HepG2 (cell line): ENCODE results near the gene NACC2. TPM values are rescaled to one million over a fixed set of nuclear protein-coding genes. Genes with fewer than 3 reads are reported as not detected.
A peak's percentile ranks its signal among the peaks of the same experiment; 100 is the strongest.

ENCODE experiments used
- ATF6 ChIP-seq: sonication (generic); formaldehyde crosslinking; conservative IDR thresholded peaks from 2 replicates; pipeline ENCODE4 v1.4.0; 2020; ENCODE audit warnings: missing genetic modification reagents
- CERS6 ChIP-seq: sonication (generic); formaldehyde crosslinking; IDR thresholded peaks from 2 replicates; pipeline ENCODE4 v1.5.0; 2020; ENCODE audit warnings: missing genetic modification reagents
- CREB1 ChIP-seq, 2 experiments: fragments of 450-650 bp in 1 of 2; IDR thresholded peaks; 2 replicates each; pipeline ENCODE4 v1.6.1; 2016 to 2017; ENCODE audit warnings: control low read depth in 1 of 2, mild to moderate bottlenecking in 1 of 2, missing compliant biosample characterization in 1 of 2, missing genetic modification characterization in 1 of 2
- ELF3 ChIP-seq: IDR thresholded peaks from 2 replicates; pipeline ENCODE4 v1.6.1; 2016; ENCODE audit warnings: missing genetic modification reagents, missing compliant biosample characterization
- FOXP1 ChIP-seq, 2 experiments: fragments of 450-650 bp in 1 of 2; IDR thresholded peaks; 2 replicates each; pipeline ENCODE4 v1.6.1; 2017 to 2018; ENCODE audit warnings: antibody characterized with exemption in 1 of 2
- KAT8 ChIP-seq: IDR thresholded peaks from 2 replicates; pipeline ENCODE4 v1.6.1; 2016; ENCODE audit warnings: missing genetic modification reagents, missing compliant biosample characterization
- MTF2 ChIP-seq: sonication (generic); formaldehyde crosslinking; IDR thresholded peaks from 2 replicates; pipeline ENCODE4 v1.5.0; 2020; ENCODE audit warnings: missing genetic modification reagents, borderline replicate concordance
- MZF1 ChIP-seq: sonication (generic); formaldehyde crosslinking; IDR thresholded peaks from 2 replicates; pipeline ENCODE4 v1.8.1; 2023; ENCODE audit warnings: mild to moderate bottlenecking, missing genetic modification reagents, borderline replicate concordance
- PHB2 ChIP-seq: fragments of 450-650 bp; IDR thresholded peaks from 2 replicates; pipeline ENCODE4 v1.6.1; 2018; ENCODE audit not compliant: partially characterized antibody
- PRPF4 ChIP-seq: fragments of 200-400 bp; formaldehyde crosslinking; IDR thresholded peaks from 2 replicates; pipeline ENCODE4 v1.6.1; 2016; ENCODE audit warnings: low read length, low read depth; ENCODE audit not compliant: poor library complexity, severe bottlenecking
- RBAK ChIP-seq: sonication (generic); formaldehyde crosslinking; IDR thresholded peaks from 2 replicates; pipeline ENCODE4 v1.5.1; 2020; ENCODE audit warnings: mild to moderate bottlenecking, missing genetic modification reagents
- TCF7L2 ChIP-seq: IDR thresholded peaks from 2 replicates; pipeline ENCODE4 v1.6.1; 2011; ENCODE audit warnings: mild to moderate bottlenecking, low read depth, low read length, moderate library complexity
- TFAP4 ChIP-seq: sonication (generic); IDR thresholded peaks from 2 replicates; pipeline ENCODE4 v1.6.1; 2016; ENCODE audit warnings: low read depth, borderline replicate concordance
- ZBTB49 ChIP-seq: sonication (generic); formaldehyde crosslinking; IDR thresholded peaks from 2 replicates; pipeline ENCODE4 v1.4.0; 2020; ENCODE audit warnings: missing genetic modification reagents, borderline replicate concordance
- ZBTB8A ChIP-seq: sonication (generic); formaldehyde crosslinking; IDR thresholded peaks from 2 replicates; pipeline ENCODE4 v1.4.0; 2020; ENCODE audit warnings: mild to moderate bottlenecking, low read depth, missing genetic modification reagents, borderline replicate concordance
- ZNF558 ChIP-seq: sonication (generic); formaldehyde crosslinking; IDR thresholded peaks from 2 replicates; pipeline ENCODE4 v1.9.0; 2022; ENCODE audit warnings: mild to moderate bottlenecking, missing genetic modification reagents, borderline replicate concordance
- ZNF687 ChIP-seq: sonication (generic); formaldehyde crosslinking; IDR thresholded peaks from 2 replicates; pipeline ENCODE4 v1.5.1; 2020; ENCODE audit warnings: mild to moderate bottlenecking, missing genetic modification reagents, moderate library complexity
- polyA plus RNA-seq, 8 experiments: library from polyadenylated mRNA; depleted of rRNA in 3 of 8; stranded (reverse) in 7 of 8; unstranded in 1 of 8; fragments of >200 nt; fragmentation: Illumina TruSeq in 4 of 8; extraction: Trizol in 4 of 8; gene quantifications; 2 replicates each; pipeline versions ENCODE4 v1.2.1 to v1.2.3, GENCODE V29; 2011 to 2016; ENCODE audit warnings: low read depth in 4 of 8, missing spikeins in 1 of 8, mixed read lengths in 1 of 8; ENCODE audit not compliant: insufficient read depth in 1 of 8
- total RNA-seq, 5 experiments: library from RNA; depleted of rRNA; stranded (reverse); fragments of >200 nt; fragmentation: Illumina TruSeq; extraction: Trizol; gene quantifications; 2 replicates each; pipeline ENCODE4 v1.2.3, GENCODE V29; 2016; ENCODE audit warnings: low read depth in 1 of 5

NACC2 gene
- total and polyA plus RNA-seq, 2 of the 13 experiments (the other 11 are each of a cell fraction or from before 2014, with no cell fraction given) = 5.9 to 12.3 TPM

GRCh38 chr9:136093995-136094881 is 851 bp downstream of the NACC2 start (continued):
- TF ChIP-seq FOXP1 (IDR thresholded peaks at IDR 0.05) (no peak), FOXP1 (CRISPR knock-in tag; IDR thresholded peaks at IDR 0.05) (0 out of 2 replicates have a peak, but pooled peaks have one; percentile 4), PRPF4 (no peak), MZF1 (CRISPR knock-in tag) (0 out of 2 replicates have a peak, but pooled peaks have one; percentile 45), RBAK (CRISPR knock-in tag) (no peak), CREB1 (IDR thresholded peaks at IDR 0.05) (no peak), CREB1 (CRISPR knock-in tag; IDR thresholded peaks at IDR 0.05) (no peak), ZBTB49 (CRISPR knock-in tag) (no peak), PHB2 (no peak), ATF6 (CRISPR knock-in tag) (0 out of 2 replicates have a peak, but pooled peaks have one; percentile 12), MTF2 (CRISPR knock-in tag) (no peak), TCF7L2 (no peak), ZNF687 (CRISPR knock-in tag) (peak; percentile 91), KAT8 (CRISPR knock-in tag) (no peak), CERS6 (CRISPR knock-in tag) (no peak), ZNF558 (CRISPR knock-in tag) (peak; percentile 87), ZBTB8A (no peak), ELF3 (CRISPR knock-in tag) (0 out of 2 replicates have a peak, but pooled peaks have one; percentile 17), TFAP4 (no peak)
